Vagina (tissue), 2 donors: Measurements from ENCODE around the gene HEATR5A. TPM values are rescaled to one million over a fixed set of nuclear protein-coding genes. Genes with fewer than 3 reads are reported as not detected.

Experiments used
- DNase-seq, 2 donors: peaks; one replicate each; pipeline ENCODE4 v3.0.0-alpha.2; 2017; ENCODE audit errors: extremely low spot score in 2 of 2
- H3K27ac ChIP-seq: fragments of 200-600 bp; sonication (generic); one replicate; pipeline ENCODE4 v1.5.1; 2019
- H3K27me3 ChIP-seq: fragments of 200-600 bp; sonication (generic); one replicate; pipeline ENCODE4 v1.5.1; 2019
- H3K36me3 ChIP-seq, 2 donors: fragments of 200-600 bp; sonication (generic); one replicate each; pipeline ENCODE4 v1.5.1; 2017 to 2019
- H3K4me1 ChIP-seq: fragments of 200-600 bp; sonication (generic); one replicate; pipeline ENCODE4 v1.5.1; 2019
- H3K4me3 ChIP-seq, 2 donors: fragments of 200-600 bp; sonication (generic); 1 replicate in 1 of 2; 2 replicates in 1 of 2; pipeline ENCODE4 v1.5.1; 2016 to 2019
- H3K9me3 ChIP-seq: fragments of 200-600 bp; sonication (generic); one replicate; pipeline ENCODE4 v1.5.1; 2019
- CTCF ChIP-seq, 3 experiments: fragments of 450-650 bp in 2 of 3; fragments of 200-600 bp in 1 of 3; sonication (generic) in 1 of 3; IDR thresholded peaks; one replicate each; pipeline ENCODE4 v1.5.1; 2017 to 2019; ENCODE audit warnings: antibody characterized with exemption in 3 of 3, mild to moderate bottlenecking in 2 of 3, moderate library complexity in 2 of 3
- POLR2A ChIP-seq, 2 donors: fragments of 450-650 bp; IDR thresholded peaks; one replicate each; pipeline ENCODE4 v1.6.1; 2017; ENCODE audit warnings: antibody characterized with exemption in 2 of 2, mild to moderate bottlenecking in 2 of 2, moderate library complexity in 2 of 2
- POLR2AphosphoS5 ChIP-seq, 2 donors: sonication (generic); formaldehyde crosslinking; IDR thresholded peaks; one replicate each; pipeline ENCODE4 v1.9.0; 2017; ENCODE audit warnings: antibody characterized with exemption in 2 of 2, mild to moderate bottlenecking in 2 of 2, low read depth in 1 of 2; ENCODE audit not compliant: insufficient read depth in 1 of 2
- intact Hi-C: fragments of 100-400 bp; cut with DNase I; formaldehyde crosslinking; loops from one replicate; pipeline ENCODE4 v1.15.1; 2023
- total RNA-seq: library from RNA; depleted of rRNA; stranded (reverse); fragments of >200 nt; gene quantifications from one replicate; pipeline ENCODE4 v1.2.3, GENCODE V29; 2016

HEATR5A gene
- total RNA-seq, 1 donor from 2014 or later: 16.9 TPM

- no peak for DNase-seq
- Histone ChIP-seq H3K27ac (no peak overlapping the region), H3K9me3 (no peaks in the 10 kb centered on the region), H3K36me3 (peaks cover 0 to 32% of the 10 kb centered on the region in 2 donors), H3K4me1 (no peaks in the 10 kb centered on the region), H3K27me3 (no peaks in the 10 kb centered on the region), H3K4me3 (no peak overlapping the region)
- intact Hi-C loops: no loop called here
- no peak for TF ChIP-seq POLR2AphosphoS5 (IDR thresholded peaks at IDR 0.05; ENCODE audit: insufficient read depth in 1 of 2, low read depth in 1 of 2)
- no peak for TF ChIP-seq CTCF (IDR thresholded peaks at IDR 0.05)
- no peak for TF ChIP-seq POLR2A (IDR thresholded peaks at IDR 0.05)
These were observed 30.4 kb downstream of the HEATR5A start for GRCh38 chr14:31389946-31390345.

- Histone ChIP-seq H3K27me3 (no peaks in the 10 kb centered on the region), H3K36me3 (peaks cover 0 to 23% of the 10 kb centered on the region in 2 donors), H3K27ac (no peak overlapping the region), H3K4me1 (no peaks in the 10 kb centered on the region), H3K4me3 (no peak overlapping the region), H3K9me3 (no peaks in the 10 kb centered on the region)
- intact Hi-C loops: no loop called here
- no peak for DNase-seq
- TF ChIP-seq POLR2AphosphoS5 (IDR thresholded peaks at IDR 0.05; ENCODE audit: insufficient read depth in 1 of 2, low read depth in 1 of 2): no peak
- no peak for TF ChIP-seq CTCF (IDR thresholded peaks at IDR 0.05)
- TF ChIP-seq POLR2A (IDR thresholded peaks at IDR 0.05): no peak
These were observed 31.5 kb downstream of the HEATR5A start for GRCh38 chr14:31388687-31389413.

- TF ChIP-seq POLR2AphosphoS5 (IDR thresholded peaks at IDR 0.05; ENCODE audit: insufficient read depth in 1 of 2, low read depth in 1 of 2) (no peak), POLR2A (IDR thresholded peaks at IDR 0.05) (no peak), CTCF (IDR thresholded peaks at IDR 0.05) (no peak)
- no peaks in the 10 kb centered on the region for H3K4me1 ChIP-seq
- intact Hi-C loops: no loop called here
- no peaks in the 10 kb centered on the region for H3K9me3 ChIP-seq
- H3K4me3 ChIP-seq: no peak overlapping the region
- DNase-seq: no peak
- H3K27ac ChIP-seq: no peak overlapping the region
- no peaks in the 10 kb centered on the region for H3K27me3 ChIP-seq
- peaks cover 0 to 14% of the 10 kb centered on the region in 2 donors for H3K36me3 ChIP-seq
These were observed 33.3 kb downstream of the HEATR5A start for GRCh38 chr14:31387091-31387490.

GRCh38 chr14:31386271-31386670 lies 34.1 kb downstream of the HEATR5A start:
- H3K27ac ChIP-seq: no peak overlapping the region
- no peak for TF ChIP-seq POLR2AphosphoS5 (IDR thresholded peaks at IDR 0.05; ENCODE audit: insufficient read depth in 1 of 2, low read depth in 1 of 2)
- no peak for TF ChIP-seq CTCF (IDR thresholded peaks at IDR 0.05)
- no peak overlapping the region for H3K4me3 ChIP-seq
- intact Hi-C loops: no loop called here
- no peaks in the 10 kb centered on the region for H3K4me1 ChIP-seq
- no peaks in the 10 kb centered on the region for H3K27me3 ChIP-seq
- no peak for DNase-seq
- H3K9me3 ChIP-seq: no peaks in the 10 kb centered on the region
- peaks cover 0 to 22% of the 10 kb centered on the region in 2 donors for H3K36me3 ChIP-seq

GRCh38 chr14:31382221-31382620 lies 38.1 kb downstream of the HEATR5A start:
- H3K9me3 ChIP-seq: no peaks in the 10 kb centered on the region
- TF ChIP-seq CTCF (IDR thresholded peaks at IDR 0.05): no peak
- TF ChIP-seq POLR2AphosphoS5 (IDR thresholded peaks at IDR 0.05; ENCODE audit: insufficient read depth in 1 of 2, low read depth in 1 of 2): no peak
- TF ChIP-seq POLR2A (IDR thresholded peaks at IDR 0.05): no peak
- H3K4me3 ChIP-seq: no peak overlapping the region
- intact Hi-C loops: no loop called here
- no peak overlapping the region for H3K27ac ChIP-seq
- no peak for DNase-seq
- no peaks in the 10 kb centered on the region for H3K4me1 ChIP-seq
- peaks cover 0 to 33% of the 10 kb centered on the region in 2 donors for H3K36me3 ChIP-seq
- H3K27me3 ChIP-seq: no peaks in the 10 kb centered on the region
